GM12878 (cell line): ENCODE measurements around the gene NLRC5. TPM values are rescaled to one million over a fixed set of nuclear protein-coding genes. Genes with fewer than 3 reads are reported as not detected.

Experiments used
- BCLAF1 ChIP-seq: fragments of 450-650 bp; IDR thresholded peaks from 2 replicates; pipeline ENCODE4 v1.6.1; 2017; ENCODE audit warnings: antibody characterized with exemption, mild to moderate bottlenecking, moderate library complexity
- BMI1 ChIP-seq: fragments of 450-650 bp; IDR thresholded peaks from 2 replicates; pipeline ENCODE4 v1.6.1; 2016; ENCODE audit warnings: mild to moderate bottlenecking, moderate library complexity, borderline replicate concordance
- CHD2 ChIP-seq: IDR thresholded peaks from 2 replicates; pipeline ENCODE4 v1.6.1; 2011; ENCODE audit warnings: low read depth, low read length, improper control_type of control experiment, borderline replicate concordance
- CHD4 ChIP-seq: fragments of 200-600 bp; sonication (generic); IDR thresholded peaks from 2 replicates; pipeline ENCODE4 v1.6.1; 2016; ENCODE audit warnings: mild to moderate bottlenecking
- DPF2 ChIP-seq: fragments of 450-650 bp; IDR thresholded peaks from 2 replicates; pipeline ENCODE4 v1.6.1; 2017; ENCODE audit warnings: mild to moderate bottlenecking
- EGR1 ChIP-seq, 2 experiments: IDR thresholded peaks; 1 replicate in 1 of 2; 2 replicates in 1 of 2; pipeline ENCODE4 v1.6.1; 2011 to 2012; ENCODE audit warnings: low read depth in 2 of 2, low read length in 2 of 2, borderline replicate concordance in 1 of 2, mild to moderate bottlenecking in 1 of 2, moderate library complexity in 1 of 2
- ELK1 ChIP-seq: IDR thresholded peaks from 2 replicates; pipeline ENCODE4 v1.6.1; 2012; ENCODE audit warnings: low read depth, low read length, improper control_type of control experiment
- HDAC6 ChIP-seq: fragments of 200-600 bp; sonication (generic); IDR thresholded peaks from one replicate; pipeline ENCODE4 v1.8.0; 2017; ENCODE audit warnings: antibody characterized with exemption; ENCODE audit not compliant: unreplicated experiment
- IKZF1 ChIP-seq: fragments of 450-650 bp; conservative IDR thresholded peaks from 2 replicates; pipeline ENCODE4 v1.6.1; 2017; ENCODE audit warnings: antibody characterized with exemption, mild to moderate bottlenecking
- IRF4 ChIP-seq: IDR thresholded peaks from 2 replicates; pipeline ENCODE4 v1.6.1; 2011; ENCODE audit warnings: low read depth, low read length
- KLF5 ChIP-seq: fragments of 450-650 bp; IDR thresholded peaks from 2 replicates; pipeline ENCODE4 v1.6.1; 2014; ENCODE audit warnings: mild to moderate bottlenecking; ENCODE audit not compliant: partially characterized antibody
- MAX ChIP-seq: IDR thresholded peaks from 2 replicates; pipeline ENCODE4 v1.6.1; 2012; ENCODE audit warnings: low read depth, low read length, improper control_type of control experiment
- NR2F1 ChIP-seq: fragments of 450-650 bp; conservative IDR thresholded peaks from 2 replicates; pipeline ENCODE4 v1.6.1; 2017; ENCODE audit warnings: mild to moderate bottlenecking
- PAX8 ChIP-seq: fragments of 450-650 bp; IDR thresholded peaks from 2 replicates; pipeline ENCODE4 v1.6.1; 2017; ENCODE audit warnings: mild to moderate bottlenecking, moderate library complexity
- PKNOX1 ChIP-seq: fragments of 450-650 bp; IDR thresholded peaks from 2 replicates; pipeline ENCODE4 v1.6.1; 2016; ENCODE audit warnings: mild to moderate bottlenecking
- RAD21 ChIP-seq: IDR thresholded peaks from 2 replicates; pipeline ENCODE4 v1.6.1; 2011; ENCODE audit warnings: mild to moderate bottlenecking, low read depth, low read length, moderate library complexity; ENCODE audit not compliant: insufficient read depth
- SPI1 ChIP-seq: IDR thresholded peaks from 2 replicates; pipeline ENCODE4 v1.6.1; 2011; ENCODE audit warnings: low read depth, mild to moderate bottlenecking, low read length, moderate library complexity, borderline replicate concordance; ENCODE audit not compliant: insufficient read depth
- STAT1 ChIP-seq: fragments of 450-650 bp; conservative IDR thresholded peaks from 2 replicates; pipeline ENCODE4 v1.6.1; 2014; ENCODE audit warnings: antibody characterized with exemption, mild to moderate bottlenecking
- SUPT20H ChIP-seq: IDR thresholded peaks from 2 replicates; pipeline ENCODE4 v1.6.1; 2011; ENCODE audit warnings: low read depth, mild to moderate bottlenecking, low read length, moderate library complexity, borderline replicate concordance; ENCODE audit not compliant: control insufficient read depth
- TBL1XR1 ChIP-seq: IDR thresholded peaks from 2 replicates; pipeline ENCODE4 v1.6.1; 2012; ENCODE audit warnings: low read depth, low read length, improper control_type of control experiment
- YBX1 ChIP-seq: fragments of 450-650 bp; IDR thresholded peaks from 2 replicates; pipeline ENCODE4 v1.6.1; 2016; ENCODE audit warnings: antibody characterized with exemption
- ZNF24 ChIP-seq: fragments of 450-650 bp; IDR thresholded peaks from 2 replicates; pipeline ENCODE4 v1.6.1; 2017; ENCODE audit warnings: antibody characterized with exemption, mild to moderate bottlenecking
- ZNF274 ChIP-seq: IDR thresholded peaks from one replicate; pipeline ENCODE4 v1.8.0; 2011; ENCODE audit not compliant: insufficient read length, insufficient read depth
- ZZZ3 ChIP-seq: IDR thresholded peaks from 2 replicates; pipeline ENCODE4 v1.6.1; 2011; ENCODE audit warnings: low read depth; ENCODE audit not compliant: control insufficient read depth, insufficient read length
- polyA plus RNA-seq, 11 experiments: library from polyadenylated mRNA; depleted of rRNA in 4 of 11; unstranded in 6 of 11; stranded (reverse) in 5 of 11; fragments of >200 nt; fragmentation: Nextera tagmentation in 4 of 11; fragmentation: Illumina TruSeq in 1 of 11; extraction: Ambion mirVana in 4 of 11; extraction: Trizol in 1 of 11; gene quantifications; 1 replicate in 1 of 11; 2 replicates in 10 of 11; pipeline versions ENCODE4 v1.2.1 to v1.2.3, GENCODE V29; 2011 to 2016; ENCODE audit warnings: inconsistent platforms in 2 of 11, missing spikeins in 2 of 11, low read depth in 1 of 11
- total RNA-seq, 4 experiments: library from RNA; depleted of rRNA in 3 of 4; stranded (reverse); fragments of >200 nt in 3 of 4; fragmentation: Illumina TruSeq in 1 of 4; extraction: Trizol in 1 of 4; gene quantifications; 2 replicates each; pipeline versions ENCODE4 v1.2.1 to v1.2.3, GENCODE V29; 2013 to 2021

NLRC5 gene
- total and polyA plus RNA-seq, 10 of the 15 experiments (the other 5 are each of a cell fraction or from before 2014, with no cell fraction given): 13.1 to 105 (median 57.3) TPM

GRCh38 chr16:57000271-57001025, 11.1 kb downstream of the NLRC5 start (continued):
- TF ChIP-seq PKNOX1 (peak; percentile 36; the same call in 1 of the 2 replicates), BCLAF1 (no peak), NR2F1 (0 out of 2 replicates have a peak, but pooled peaks have one; percentile 12), YBX1 (no peak), SUPT20H (no peak), IKZF1 (peak; percentile 78), CHD4 (no peak), MAX (no peak; the same call in 1 of the 2 replicates), HDAC6 (no peak), IRF4 (no peak), STAT1 (no peak), ZNF24 (0 out of 2 replicates have a peak, but pooled peaks have one; percentile 24), ELK1 (no peak), BMI1 (no peak), ZZZ3 (no peak), PAX8 (no peak), ZNF274 (no peak), TBL1XR1 (0 out of 2 replicates have a peak, but pooled peaks have one; percentile 17), EGR1 (IDR thresholded peaks at IDR 0.05; ENCODE audit: borderline replicate concordance in 1 of 2, low read depth in 2 of 2, low read length in 2 of 2) (no peak), CHD2 (no peak), KLF5 (peak; percentile 66), SPI1 (peak; percentile 33; the same call in 1 of the 2 replicates), DPF2 (peak; percentile 11), RAD21 (no peak)
